AG04449 (cell line): ENCODE data around the gene DOK5.

Source experiments
- CTCF ChIA-PET: fragments of 350-600 bp; formaldehyde crosslinking; extraction: SDS; loops from one replicate; lab custom pipeline; 2021; ENCODE audit warnings: antibody characterized with exemption; lab: Yijun Ruan, JAX
- POLR2A ChIA-PET: fragments of 400-600, 350-600 bp; formaldehyde crosslinking; extraction: SDS; loops from one replicate; lab custom pipeline; 2020; ENCODE audit warnings: antibody characterized with exemption, inconsistent platforms; lab: Yijun Ruan, JAX
- DNase-seq: peaks from one replicate; pipeline ENCODE4 v3.0.0-alpha.2; 2010; ENCODE audit warnings: low read depth, low spot score
- H3K4me3 ChIP-seq: 2 replicates; pipeline ENCODE4 v1.5.1; 2011; ENCODE audit warnings: low read depth, mild to moderate bottlenecking, control low read depth, low read length
- CTCF ChIP-seq: IDR thresholded peaks from one replicate; pipeline ENCODE4 v1.5.1; 2011; ENCODE audit warnings: mild to moderate bottlenecking, moderate library complexity, low read length, control low read depth, inconsistent platforms; ENCODE audit not compliant: insufficient read depth; ENCODE audit errors: missing control alignments

Gene DOK5

DNA sequence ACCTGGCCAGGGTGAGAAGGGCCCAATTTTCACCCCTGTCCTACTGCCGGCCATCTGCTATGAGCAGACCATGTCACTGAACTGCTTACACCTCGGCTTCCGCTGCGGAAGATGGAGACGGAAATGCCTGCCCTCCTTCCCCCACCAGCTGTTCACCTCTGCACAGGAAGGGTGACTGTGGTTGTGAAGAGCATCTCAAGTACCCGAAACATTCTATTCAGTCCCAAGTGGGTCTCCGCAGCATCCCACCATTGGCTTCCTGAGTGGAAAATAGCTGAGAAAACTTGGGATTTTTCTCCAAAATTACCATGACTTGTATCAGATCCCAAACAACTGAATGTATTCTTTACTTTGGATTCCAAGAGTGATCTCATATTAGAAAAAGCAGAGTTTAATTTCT is 16.1 kb downstream of the DOK5 start:
- CTCF ChIA-PET = no interaction called here
- no peak for TF ChIP-seq CTCF
- H3K4me3 ChIP-seq = no peak overlapping the region
- DNase-seq = no peak
- POLR2A ChIA-PET = no interaction called here

GRCh38 chr20:54494303-54495006 is 19.1 kb downstream of the DOK5 start:
- POLR2A ChIA-PET = no interaction called here
- CTCF ChIA-PET = interaction anchor here (1.0 kb wide), 1 partner anchor 153 kb away, joined by 3 read pairs; no protein-coding TSS in a partner anchor

DNA sequence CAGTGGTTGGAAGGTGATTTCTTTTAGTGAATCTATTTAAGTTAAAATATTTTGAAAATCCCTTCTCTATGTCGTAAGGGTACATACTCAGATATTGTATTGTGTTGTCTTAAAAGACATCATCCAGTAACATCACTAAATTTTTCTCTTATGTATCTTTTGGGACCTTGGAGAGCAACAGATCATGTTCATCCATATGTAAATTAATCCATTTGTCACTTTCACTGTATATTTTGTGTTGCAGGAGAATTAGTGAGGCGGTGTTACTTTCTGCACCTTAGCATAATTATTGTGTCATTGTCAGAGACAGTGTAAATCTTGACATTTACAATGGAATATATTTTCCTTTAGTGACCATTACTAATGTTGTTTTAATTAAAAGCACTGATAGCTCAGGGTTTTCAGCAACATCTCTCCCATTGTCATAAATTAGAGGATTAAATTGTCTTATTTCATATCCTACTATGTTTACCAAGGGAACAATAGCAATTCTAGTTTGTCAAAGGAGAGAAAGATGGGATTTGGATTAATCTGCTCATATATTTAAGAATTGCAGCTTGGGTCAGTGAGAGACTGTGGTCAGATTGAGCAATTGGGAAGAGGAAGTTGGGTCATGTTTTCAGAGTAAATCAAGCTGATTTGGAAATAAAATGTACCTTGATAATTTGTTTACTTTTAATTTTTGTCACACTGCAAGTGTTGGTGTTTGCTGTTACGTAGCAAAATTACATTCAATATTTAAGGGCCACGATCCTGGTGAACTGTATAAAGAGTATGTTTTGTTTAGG is 22.7 kb downstream of the DOK5 start:
- no peak overlapping the region for H3K4me3 ChIP-seq
- POLR2A ChIA-PET = no interaction called here
- TF ChIP-seq CTCF = no peak
- DNase-seq = no peak
- CTCF ChIA-PET = no interaction called here

More at GRCh38 chr20:54494303-54495006, 19.1 kb downstream of the DOK5 start:
- DNase-seq = no peak
- no peak for TF ChIP-seq CTCF
- no peak overlapping the region for H3K4me3 ChIP-seq

DNA sequence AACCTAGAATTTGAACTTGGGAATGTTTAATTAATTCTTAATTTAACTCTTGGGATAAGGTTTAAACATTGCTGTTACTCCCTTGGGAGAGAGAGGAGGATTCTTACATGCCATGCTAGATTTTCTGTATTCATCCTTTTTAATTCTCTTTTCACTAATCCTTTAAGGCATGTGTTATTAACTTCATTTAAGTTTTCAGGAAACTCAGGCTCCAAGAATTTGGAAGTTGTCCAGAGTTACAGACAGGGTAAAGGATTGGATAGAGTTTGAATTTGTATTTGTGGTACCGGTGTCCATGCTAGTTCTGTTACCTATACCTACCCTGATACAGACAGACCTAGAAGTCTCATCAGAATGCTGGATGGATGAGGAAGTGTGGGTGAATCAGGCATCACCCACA is 23.7 kb downstream of the DOK5 start:
- H3K4me3 ChIP-seq = no peak overlapping the region
- no peak for DNase-seq
- CTCF ChIA-PET = no interaction called here
- TF ChIP-seq CTCF = no peak
- POLR2A ChIA-PET = no interaction called here

- CTCF ChIA-PET = no interaction called here
- no peak for TF ChIP-seq CTCF
- POLR2A ChIA-PET = no interaction called here
- no peak for DNase-seq
- H3K4me3 ChIP-seq = no peak overlapping the region
These were observed 26.8 kb downstream of the DOK5 start for GRCh38 chr20:54502179-54502578.

- no peak for TF ChIP-seq CTCF
- no peak for DNase-seq
- POLR2A ChIA-PET = no interaction called here
- H3K4me3 ChIP-seq = no peak overlapping the region
- CTCF ChIA-PET = no interaction called here
These were observed 31.2 kb downstream of the DOK5 start for GRCh38 chr20:54506643-54507042.
